MM.1S (cell line): ENCODE data around the gene SPRED3.
"Not testable (repeated sequence)": the region's sequence is repeated elsewhere in the genome, so short reads cannot be mapped to it uniquely, and the experiment has no call there.

ENCODE experiments used
- DNase-seq: peaks from one replicate; pipeline ENCODE4 v3.0.0-alpha.2; 2015
- H2AFZ ChIP-seq: fragments of 300-600 bp; sonication (generic); 2 replicates; pipeline ENCODE4 v1.6.0; 2016; ENCODE audit warnings: antibody characterized with exemption, low read length
- H3F3A ChIP-seq: fragments of 300-600 bp; sonication (generic); 2 replicates; pipeline ENCODE4 v1.6.1; 2016; ENCODE audit warnings: mild to moderate bottlenecking, antibody characterized with exemption, low read length, moderate library complexity, mixed read lengths; ENCODE audit not compliant: insufficient read depth
- H3K27ac ChIP-seq: fragments of 300-600 bp; sonication (generic); 2 replicates; pipeline ENCODE4 v1.5.1; 2016; ENCODE audit warnings: mild to moderate bottlenecking, low read length
- H3K27me3 ChIP-seq: fragments of 300-600 bp; sonication (generic); replicated peaks from 2 replicates; pipeline ENCODE4 v1.6.0; 2016; ENCODE audit warnings: low read length; ENCODE audit not compliant: insufficient read depth
- H3K36me3 ChIP-seq: fragments of 300-600 bp; sonication (generic); replicated peaks from 2 replicates; pipeline ENCODE4 v1.6.1; 2016; ENCODE audit warnings: mild to moderate bottlenecking, low read length, mixed read lengths; ENCODE audit not compliant: insufficient read depth
- H3K4me1 ChIP-seq: fragments of 300-600 bp; sonication (generic); 2 replicates; pipeline ENCODE4 v1.6.1; 2016; ENCODE audit warnings: low read length, mixed read lengths
- H3K4me2 ChIP-seq: fragments of 300-600 bp; sonication (generic); 2 replicates; pipeline ENCODE4 v1.6.0; 2016; ENCODE audit warnings: low read depth, low read length
- H3K4me3 ChIP-seq: fragments of 300-600 bp; sonication (generic); 2 replicates; pipeline ENCODE4 v1.5.1; 2016; ENCODE audit warnings: low read length, mixed read lengths
- H3K79me2 ChIP-seq: fragments of 300-600 bp; sonication (generic); 2 replicates; pipeline ENCODE4 v1.6.1; 2016; ENCODE audit warnings: mixed run types, low read length, mixed read lengths
- H3K9ac ChIP-seq: fragments of 300-600 bp; sonication (generic); 2 replicates; pipeline ENCODE4 v1.6.1; 2016; ENCODE audit warnings: low read length, mixed read lengths
- H3K9me2 ChIP-seq: fragments of 300-600 bp; sonication (generic); replicated peaks from 2 replicates; pipeline ENCODE4 v1.6.1; 2016; ENCODE audit warnings: mild to moderate bottlenecking, low read length, mixed read lengths; ENCODE audit not compliant: insufficient read depth
- H3K9me3 ChIP-seq: fragments of 300-600 bp; sonication (generic); replicated peaks from 2 replicates; pipeline ENCODE4 v1.6.1; 2016; ENCODE audit warnings: mild to moderate bottlenecking, low read length, mixed read lengths; ENCODE audit not compliant: insufficient read depth
- H4K20me1 ChIP-seq: fragments of 300-600 bp; sonication (generic); 2 replicates; pipeline ENCODE4 v1.6.1; 2016; ENCODE audit warnings: mild to moderate bottlenecking, low read length, moderate library complexity, mixed read lengths; ENCODE audit not compliant: insufficient read depth
- CTCF ChIP-seq: fragments of 300-600 bp; sonication (generic); IDR thresholded peaks from 2 replicates; pipeline ENCODE4 v1.5.1; 2016; ENCODE audit warnings: antibody characterized with exemption, low read length, mixed read lengths
- EZH2 ChIP-seq: fragments of 300-600 bp; sonication (generic); optimal IDR thresholded peaks from 2 replicates; pipeline ENCODE3; 2017; ENCODE audit warnings: low read depth, mild to moderate bottlenecking, antibody characterized with exemption, low read length, mixed read lengths
- EZH2phosphoT487 ChIP-seq: fragments of 300-600 bp; sonication (generic); IDR thresholded peaks from 2 replicates; pipeline ENCODE4 v1.6.1; 2018; ENCODE audit warnings: antibody characterized with exemption, low read length

Gene SPRED3

GRCh38 chr19:38425810-38426466, 37.4 kb downstream of the SPRED3 start, which contains the start of gene RASGRP4:
TSS of gene RASGRP4 (minus strand) at chr19:38426219. CDS start at chr19:38426091, 128 bp downstream.
- no peaks in the 10 kb centered on the region for H4K20me1 ChIP-seq
- H3K4me3 ChIP-seq: no peak within 1 kb of the TSS; the same call in 1 of the 2 replicates
- H3K4me2 ChIP-seq: no peak within 1 kb of the TSS
- H3K36me3 ChIP-seq: no peaks in the 10 kb centered on the region
- H3K27ac ChIP-seq: no peak within 1 kb of the TSS
- no peaks in the 10 kb centered on the region for H3F3A ChIP-seq
- no peaks in the 10 kb centered on the region for H3K4me1 ChIP-seq
- no peaks in the 10 kb centered on the region for H3K9me2 ChIP-seq
- no peak within 1 kb of the TSS for H3K9ac ChIP-seq
- H2AFZ ChIP-seq: no peak within 1 kb of the TSS
- H3K9me3 ChIP-seq: no peaks in the 10 kb centered on the region
- H3K79me2 ChIP-seq: no peaks in the 10 kb centered on the region
- TF ChIP-seq CTCF (no peak), EZH2phosphoT487 (no peak), EZH2 (no peak)
- peaks cover 56% of the 10 kb centered on the region for H3K27me3 ChIP-seq
- no peak for DNase-seq

- not testable (repeated sequence) for H4K20me1 ChIP-seq, H3F3A ChIP-seq, H3K79me2 ChIP-seq, H2AFZ ChIP-seq, H3K9me3 ChIP-seq, H3K4me2 ChIP-seq, H3K36me3 ChIP-seq, H3K27ac ChIP-seq, H3K9me2 ChIP-seq, H3K9ac ChIP-seq, DNase-seq, H3K4me3 ChIP-seq, H3K4me1 ChIP-seq
- H3K27me3 ChIP-seq: peaks cover 54% of the 10 kb centered on the region
These were observed 38.7 kb downstream of the SPRED3 start for GRCh38 chr19:38427035-38427677.

GRCh38 chr19:38429055-38429810, 40.7 kb downstream of the SPRED3 start:
- H3K4me2 ChIP-seq: no peak overlapping the region
- no peak overlapping the region for H3K27ac ChIP-seq
- no peaks in the 10 kb centered on the region for H3K9me2 ChIP-seq
- H3K9ac ChIP-seq: no peak overlapping the region
- H2AFZ ChIP-seq: no peak overlapping the region
- H3K27me3 ChIP-seq: peaks cover 56% of the 10 kb centered on the region
- no peaks in the 10 kb centered on the region for H3K36me3 ChIP-seq
- no peaks in the 10 kb centered on the region for H3K79me2 ChIP-seq
- no peaks in the 10 kb centered on the region for H3K9me3 ChIP-seq
- H3F3A ChIP-seq: no peaks in the 10 kb centered on the region
- TF ChIP-seq CTCF (no peak), EZH2phosphoT487 (no peak)
- DNase-seq: no peak
- H3K4me3 ChIP-seq: no peak overlapping the region
- no peaks in the 10 kb centered on the region for H4K20me1 ChIP-seq
- H3K4me1 ChIP-seq: no peaks in the 10 kb centered on the region

GRCh38 chr19:38429811-38430156, 41.3 kb downstream of the SPRED3 start:
- Histone ChIP-seq H4K20me1 (no peaks in the 10 kb centered on the region), H3K9ac (no peak overlapping the region), H3K36me3 (no peaks in the 10 kb centered on the region), H2AFZ (no peak overlapping the region), H3K4me3 (no peak overlapping the region), H3K9me3 (no peaks in the 10 kb centered on the region), H3K4me1 (no peaks in the 10 kb centered on the region), H3F3A (no peaks in the 10 kb centered on the region), H3K4me2 (no peak overlapping the region), H3K9me2 (no peaks in the 10 kb centered on the region), H3K79me2 (no peaks in the 10 kb centered on the region), H3K27ac (no peak overlapping the region), H3K27me3 (peaks cover 61% of the 10 kb centered on the region)
- no peak for DNase-seq
- TF ChIP-seq EZH2phosphoT487: no peak
- TF ChIP-seq EZH2: no peak
- no peak for TF ChIP-seq CTCF
